PC-9 (cell line): ENCODE results near the gene ZNF792. TPM values are rescaled to one million over a fixed set of nuclear protein-coding genes. Genes with fewer than 3 reads are reported as not detected.
"Not testable (repeated sequence)": the region's sequence is repeated elsewhere in the genome, so short reads cannot be mapped to it uniquely, and the experiment has no call there.

Experiments
- BruUV-seq: library from RNA; stranded (reverse); fragments of 400-500 nt; replicated peaks from 2 replicates; lab custom pipeline; 2021; lab: Mats Ljungman, UMichigan
- CTCF ChIA-PET: fragments of 300-600 bp; sonication (Branson Sonifier 250); formaldehyde crosslinking; loops from one replicate; lab custom pipeline; 2022; ENCODE audit warnings: antibody characterized with exemption; lab: Charles Lee
- POLR2A ChIA-PET: fragments of 300-600 bp; sonication (Branson Sonifier 250); formaldehyde crosslinking; loops from one replicate; lab custom pipeline; 2022; ENCODE audit warnings: antibody characterized with exemption; ENCODE audit not compliant: unreplicated experiment; lab: Charles Lee
- DNase-seq, 2 experiments: peaks; one replicate each; pipeline versions ENCODE4 v3.0.0 to v3.0.0-alpha.2; 2015 to 2022; ENCODE audit warnings: mixed read lengths in 1 of 2
- H2AFZ ChIP-seq: fragments of 200-600 bp; sonication (generic); 2 replicates; pipeline ENCODE4 v1.8.1; 2017; ENCODE audit warnings: antibody characterized with exemption
- H3F3A ChIP-seq: fragments of 200-600 bp; sonication (generic); 2 replicates; pipeline ENCODE4 v1.8.1; 2017; ENCODE audit warnings: antibody characterized with exemption, mild to moderate bottlenecking, low read depth; ENCODE audit not compliant: insufficient read depth
- H3K27ac ChIP-seq: fragments of 200-600 bp; sonication (generic); 2 replicates; pipeline ENCODE4 v1.6.1; 2016; ENCODE audit warnings: mixed run types
- H3K27me3 ChIP-seq: fragments of 200-600 bp; sonication (generic); 2 replicates; pipeline ENCODE4 v1.6.1; 2016; ENCODE audit warnings: low read depth, mixed run types; ENCODE audit not compliant: insufficient read depth
- H3K36me3 ChIP-seq: fragments of 200-600 bp; sonication (generic); 2 replicates; pipeline ENCODE4 v1.6.1; 2016; ENCODE audit warnings: low read depth, mixed run types
- H3K4me1 ChIP-seq: fragments of 200-600 bp; sonication (generic); replicated peaks from 2 replicates; pipeline ENCODE4 v1.6.1; 2016; ENCODE audit warnings: mixed run types; ENCODE audit not compliant: insufficient read depth
- H3K4me2 ChIP-seq: fragments of 200-600 bp; sonication (generic); 2 replicates; pipeline ENCODE4 v1.6.1; 2017; ENCODE audit warnings: mixed run types
- H3K4me3 ChIP-seq: fragments of 200-600 bp; sonication (generic); 2 replicates; pipeline ENCODE4 v1.6.1; 2016; ENCODE audit warnings: mixed run types
- H3K79me2 ChIP-seq: fragments of 200-600 bp; sonication (generic); 2 replicates; pipeline ENCODE4 v1.6.1; 2017; ENCODE audit warnings: low read depth, mixed run types
- H3K9me2 ChIP-seq: fragments of 200-600 bp; sonication (generic); 2 replicates; pipeline ENCODE4 v1.8.1; 2017; ENCODE audit warnings: mild to moderate bottlenecking; ENCODE audit not compliant: insufficient read depth
- H3K9me3 ChIP-seq: fragments of 200-600 bp; sonication (generic); 2 replicates; pipeline ENCODE4 v1.8.1; 2016; ENCODE audit warnings: low read depth; ENCODE audit not compliant: insufficient read depth
- H4K20me1 ChIP-seq: fragments of 200-600 bp; sonication (generic); 2 replicates; pipeline ENCODE4 v1.8.1; 2017; ENCODE audit not compliant: insufficient read depth
- EZH2 ChIP-seq: fragments of 200-600 bp; sonication (generic); IDR thresholded peaks from 2 replicates; pipeline ENCODE4 v1.8.0; 2017; ENCODE audit warnings: antibody characterized with exemption, low read depth
- intact Hi-C: fragments of 100-400 bp; cut with micrococcal nuclease; formaldehyde crosslinking; loops from one replicate; pipeline ENCODE4 v1.10.0; 2022; ENCODE audit not compliant: unreplicated experiment
- total RNA-seq: library from RNA; stranded (reverse); gene quantifications from 2 replicates; pipeline ENCODE4 v1.2.3, GENCODE V29; 2021
- TF ChIP-seq, protein P1 (sequence below): fragments of 200-600 bp; sonication (generic); conservative IDR thresholded peaks from 2 replicates; pipeline ENCODE4 v1.6.1; 2017; ENCODE audit warnings: mixed run types, antibody characterized with exemption, mild to moderate bottlenecking, moderate library complexity

ZNF792 gene
- total RNA-seq, 1 experiment from 2014 or later, result 3.5 TPM

DNA sequence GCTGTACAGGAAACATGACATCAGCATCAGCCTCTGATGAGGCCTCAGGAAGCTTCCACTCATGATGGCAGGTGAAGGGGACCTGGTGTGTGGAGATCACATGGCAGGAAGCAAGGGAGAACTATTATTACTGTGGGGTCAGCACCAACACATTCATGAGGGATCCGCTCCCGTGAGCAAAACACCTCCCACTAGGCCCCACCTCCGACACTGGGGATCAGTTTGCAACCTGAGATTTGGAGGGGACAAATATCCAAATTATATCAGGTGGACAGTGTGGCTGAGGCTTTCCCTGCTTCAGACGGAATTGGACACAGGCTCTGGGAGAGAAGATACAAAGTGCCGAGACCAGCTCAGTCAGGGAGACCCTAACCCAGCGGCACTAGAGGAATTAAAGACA lies 5.7 kb upstream of the ZNF792 start:
- Histone ChIP-seq H3K9me2 (no peaks in the 10 kb centered on the region), H3K27ac (no peak overlapping the region), H2AFZ (no peak overlapping the region), H4K20me1 (no peaks in the 10 kb centered on the region), H3K27me3 (peaks cover 59% of the 10 kb centered on the region), H3K9me3 (peaks cover 7% of the 10 kb centered on the region), H3F3A (peaks cover 3% of the 10 kb centered on the region; the same call in 1 of the 2 replicates), H3K4me2 (no peak overlapping the region), H3K4me1 (no peaks in the 10 kb centered on the region), H3K4me3 (no peak overlapping the region), H3K79me2 (no peaks in the 10 kb centered on the region), H3K36me3 (no peaks in the 10 kb centered on the region)
- ChIA-PET POLR2A (no interaction called here), CTCF (no interaction called here)
- no peak for TF ChIP-seq EZH2
- TF ChIP-seq, protein P1, sequence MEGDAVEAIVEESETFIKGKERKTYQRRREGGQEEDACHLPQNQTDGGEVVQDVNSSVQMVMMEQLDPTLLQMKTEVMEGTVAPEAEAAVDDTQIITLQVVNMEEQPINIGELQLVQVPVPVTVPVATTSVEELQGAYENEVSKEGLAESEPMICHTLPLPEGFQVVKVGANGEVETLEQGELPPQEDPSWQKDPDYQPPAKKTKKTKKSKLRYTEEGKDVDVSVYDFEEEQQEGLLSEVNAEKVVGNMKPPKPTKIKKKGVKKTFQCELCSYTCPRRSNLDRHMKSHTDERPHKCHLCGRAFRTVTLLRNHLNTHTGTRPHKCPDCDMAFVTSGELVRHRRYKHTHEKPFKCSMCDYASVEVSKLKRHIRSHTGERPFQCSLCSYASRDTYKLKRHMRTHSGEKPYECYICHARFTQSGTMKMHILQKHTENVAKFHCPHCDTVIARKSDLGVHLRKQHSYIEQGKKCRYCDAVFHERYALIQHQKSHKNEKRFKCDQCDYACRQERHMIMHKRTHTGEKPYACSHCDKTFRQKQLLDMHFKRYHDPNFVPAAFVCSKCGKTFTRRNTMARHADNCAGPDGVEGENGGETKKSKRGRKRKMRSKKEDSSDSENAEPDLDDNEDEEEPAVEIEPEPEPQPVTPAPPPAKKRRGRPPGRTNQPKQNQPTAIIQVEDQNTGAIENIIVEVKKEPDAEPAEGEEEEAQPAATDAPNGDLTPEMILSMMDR, result no peak
- DNase-seq, result no peak
- no TSS peak for BruUV-seq
- intact Hi-C loops, result loop anchor here (5.0 to 10.0 kb wide), 3 partner anchors 98 to 173 kb away; partner anchors contain the start of genes FXYD3 and FXYD7

GRCh38 chr19:34967551-34967950 lies 3.5 kb upstream of the ZNF792 start:
- peaks cover 11% of the 10 kb centered on the region; the same call in 1 of the 2 replicates for H3K4me1 ChIP-seq
- BruUV-seq, result no TSS peak
- H2AFZ ChIP-seq, result no peak overlapping the region
- intact Hi-C loops, result no loop called here
- ChIA-PET CTCF (no interaction called here), POLR2A (no interaction called here)
- peaks cover 7% of the 10 kb centered on the region for H3K9me3 ChIP-seq
- no peak overlapping the region for H3K4me2 ChIP-seq
- H3F3A ChIP-seq, result peaks cover 4% of the 10 kb centered on the region; the same call in 1 of the 2 replicates
- peaks cover 9% of the 10 kb centered on the region; the same call in 1 of the 2 replicates for H3K79me2 ChIP-seq
- peaks cover 54% of the 10 kb centered on the region for H3K27me3 ChIP-seq
- H3K27ac ChIP-seq, result no peak overlapping the region
- DNase-seq, result no peak
- H4K20me1 ChIP-seq, result no peaks in the 10 kb centered on the region
- no peak for TF ChIP-seq EZH2
- TF ChIP-seq, protein P1, result no peak
- H3K9me2 ChIP-seq, result no peaks in the 10 kb centered on the region
- no peak overlapping the region for H3K4me3 ChIP-seq
- no peaks in the 10 kb centered on the region for H3K36me3 ChIP-seq

GRCh38 chr19:34965505-34965904 lies 1.5 kb upstream of the ZNF792 start:
- not testable (repeated sequence) for H3K4me2 ChIP-seq

DNA sequence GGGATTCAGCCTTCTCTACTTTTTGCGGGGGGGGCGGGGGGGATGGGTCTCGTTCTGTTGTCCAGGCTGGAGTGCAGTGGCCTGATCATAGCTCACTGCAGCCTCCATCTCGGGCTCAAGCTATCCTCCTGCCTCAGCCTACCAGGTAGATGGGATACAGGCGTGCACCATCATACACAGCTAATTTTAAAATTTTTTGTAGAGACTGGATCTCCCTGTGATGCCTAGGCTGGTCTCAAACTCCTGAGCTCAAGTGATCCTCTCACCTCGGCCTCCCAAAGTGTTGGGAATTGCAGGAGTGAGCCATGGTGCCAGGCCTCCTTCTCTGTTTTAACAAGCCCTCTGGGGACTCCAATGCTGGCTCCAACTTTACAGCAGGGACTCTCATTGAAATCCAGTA lies 569 bp upstream of the ZNF792 start:
- Histone ChIP-seq H3K27ac (no peak overlapping the region), H4K20me1 (no peaks in the 10 kb centered on the region), H3K4me2 (no peak overlapping the region), H3K4me3 (no peak overlapping the region), H3K36me3 (no peaks in the 10 kb centered on the region), H3K4me1 (peaks cover 15% of the 10 kb centered on the region; the same call in 1 of the 2 replicates), H3K27me3 (peaks cover 27% of the 10 kb centered on the region), H3K9me2 (no peaks in the 10 kb centered on the region), H3K9me3 (peaks cover 7% of the 10 kb centered on the region), H3F3A (peaks cover 4% of the 10 kb centered on the region; the same call in 1 of the 2 replicates), H2AFZ (no peak overlapping the region), H3K79me2 (peaks cover 9% of the 10 kb centered on the region; the same call in 1 of the 2 replicates)
- intact Hi-C loops, result no loop called here
- ChIA-PET CTCF (no interaction called here), POLR2A (no interaction called here)
- TF ChIP-seq, protein P1, result no peak
- no peak for TF ChIP-seq EZH2
- DNase-seq, result no peak
- BruUV-seq, result no TSS peak

More at GRCh38 chr19:34965505-34965904, 1.5 kb upstream of the ZNF792 start:
- H3K36me3 ChIP-seq, POLR2A ChIA-PET, H2AFZ ChIP-seq, BruUV-seq, H3K9me2 ChIP-seq, H3K27ac ChIP-seq, DNase-seq, H3K4me3 ChIP-seq, H4K20me1 ChIP-seq, H3K9me3 ChIP-seq, CTCF ChIA-PET, H3K79me2 ChIP-seq, intact Hi-C loops, H3F3A ChIP-seq: not testable (repeated sequence)
- peaks cover 36% of the 10 kb centered on the region for H3K27me3 ChIP-seq
- H3K4me1 ChIP-seq, result peaks cover 15% of the 10 kb centered on the region; the same call in 1 of the 2 replicates
